ENCODE results near the gene COG8. TPM values are rescaled to one million over a fixed set of nuclear protein-coding genes. Genes with fewer than 3 reads are reported as not detected.

Gene COG8
- total and polyA plus RNA-seq, 2 donors (not counting 3 experiments of a cell fraction or from before 2014, with no cell fraction given) = 29.0 to 31.6 TPM

GRCh38 chr16:69311533-69312387 is 27.6 kb downstream of the COG8 start:
- Histone ChIP-seq H3K27ac (ENCODE audit: insufficient read depth, low read depth, low read length) (peak overlapping the region; percentile 30), H4K20me1 (replicated peaks; ENCODE audit: control insufficient read depth, extremely low read depth, insufficient read depth, low read length) (no peaks in the 10 kb centered on the region), H3K9me3 (replicated peaks; ENCODE audit: control insufficient read depth, insufficient read depth, low read length) (no peaks in the 10 kb centered on the region), H3K79me2 (ENCODE audit: control insufficient read depth, insufficient read depth, low read length) (peaks cover 40% of the 10 kb centered on the region), H3K4me2 (ENCODE audit: insufficient read depth, low read length) (peak overlapping the region; percentile 90), H3K4me1 (ENCODE audit: control insufficient read depth, extremely low read depth, insufficient read depth, low read length) (peaks cover 10% of the 10 kb centered on the region), H3K9ac (replicated peaks; ENCODE audit: extremely low read depth, insufficient read depth, low read length) (peak overlapping the region; percentile 83), H3K4me3 (replicated peaks in 1 of 3; ENCODE audit: insufficient read depth in 1 of 3, low read depth in 1 of 3, low read length in 3 of 3) (peak overlapping the region; percentile 56 to 76 (median 59)), H3K36me3 (ENCODE audit: control insufficient read depth in 2 of 2, extremely low read depth in 1 of 2, insufficient read depth in 2 of 2, low read length in 2 of 2) (peaks cover 10 to 19% of the 10 kb centered on the region in 2 experiments), H2AFZ (ENCODE audit: low read depth, low read length) (peak overlapping the region; percentile 28), H3K27me3 (ENCODE audit: control insufficient read depth in 2 of 2, insufficient read depth in 2 of 2, low read length in 2 of 2) (no peaks in the 10 kb centered on the region), H3K9me1 (replicated peaks; ENCODE audit: control insufficient read depth, extremely low read depth, insufficient read depth, low read length) (no peaks in the 10 kb centered on the region)
- BruUV-seq (replicated peaks) = TSS peak; percentile 26
- ChIA-PET POLR2A (interaction anchor here (0.6 kb wide), 1 partner anchor 144 kb away, joined by 5 read pairs; no protein-coding TSS in a partner anchor), CTCF (interaction anchor here (1.1 to 1.4 kb wide), 2 partner anchors 162 to 464 kb away, joined by 3 to 4 read pairs; no protein-coding TSS in a partner anchor)
- TF ChIP-seq GATA2 (IDR thresholded peaks at IDR 0.05; ENCODE audit: insufficient read depth, insufficient read length, low read depth, low read length) = no peak
- TF ChIP-seq MAX (IDR thresholded peaks at IDR 0.05; ENCODE audit: insufficient read depth, insufficient read length) = no peak
- TF ChIP-seq MYC (IDR thresholded peaks at IDR 0.05; ENCODE audit: low read depth, low read length) = no peak
- no peak for TF ChIP-seq FOS (IDR thresholded peaks at IDR 0.05; ENCODE audit: borderline replicate concordance, insufficient read depth, low read length)
- no peak for TF ChIP-seq POLR2AphosphoS5 (IDR thresholded peaks at IDR 0.05; ENCODE audit: insufficient read depth, low read depth, low read length)
- no peak for TF ChIP-seq EZH2 (IDR thresholded peaks at IDR 0.05; ENCODE audit: borderline replicate concordance, low read depth, low read length, severe bottlenecking)
- TF ChIP-seq JUN (IDR thresholded peaks at IDR 0.05; ENCODE audit: borderline replicate concordance, insufficient read depth, insufficient read length, low read depth) = no peak
- no peak for TF ChIP-seq CTCF (IDR thresholded peaks at IDR 0.05; ENCODE audit: extremely low read depth in 1 of 2, insufficient read depth in 1 of 2, low read depth in 1 of 2, low read length in 2 of 2)
- TF ChIP-seq POLR2A (IDR thresholded peaks at IDR 0.05; ENCODE audit: low read depth, low read length) = no peak
- dilution Hi-C loops (cut with MboI; ENCODE audit: extremely low pct_ligation_motif_present, low sequenced_read_pairs) (no loop called here), intact Hi-C loops (cut with micrococcal nuclease) (loop anchor here (1.0 to 5.0 kb wide), 3 partner anchors 19 to 256 kb away; partner anchors contain the start of genes COG8, NFAT5, NIP7 and PDF)
- no peak for DNase-seq (ENCODE audit: low read depth, low spot score)
- peak; percentile 60 for FAIRE-seq

Data from endothelial cell of umbilical vein (primary cell).